Spleen (tissue), 11 donors: ENCODE results near the gene RFX4. TPM values are rescaled to one million over a fixed set of nuclear protein-coding genes. Genes with fewer than 3 reads are reported as not detected.

Experiments used
- DNase-seq: peaks from one replicate; pipeline ENCODE4 v3.0.0-alpha.2; 2020
- H3K27ac ChIP-seq, 8 donors: fragments of 200-600 bp; sonication (generic) in 7 of 8; 1 replicate in 4 of 8; 2 replicates in 4 of 8; pipeline versions ENCODE4 v1.5.0 to v1.8.0; 2016 to 2021; ENCODE audit warnings: inconsistent platforms in 4 of 8, mild to moderate bottlenecking in 4 of 8, moderate library complexity in 1 of 8
- H3K27me3 ChIP-seq, 7 donors: fragments of 200-600 bp; sonication (generic) in 6 of 7; replicated peaks in 1 of 7; 1 replicate in 4 of 7; 2 replicates in 3 of 7; pipeline versions ENCODE4 v1.5.0 to v1.8.0; 2016 to 2021; ENCODE audit warnings: inconsistent platforms in 3 of 7, mild to moderate bottlenecking in 1 of 7
- H3K36me3 ChIP-seq, 6 donors: fragments of 200-600 bp; sonication (generic) in 5 of 6; 1 replicate in 4 of 6; 2 replicates in 2 of 6; pipeline versions ENCODE4 v1.5.0 to v1.8.0; 2016 to 2021; ENCODE audit warnings: inconsistent platforms in 2 of 6
- H3K4me1 ChIP-seq, 6 donors: fragments of 200-600 bp; sonication (generic) in 5 of 6; 1 replicate in 3 of 6; 2 replicates in 3 of 6; pipeline versions ENCODE4 v1.5.0 to v1.8.0; 2016 to 2021; ENCODE audit warnings: inconsistent platforms in 3 of 6
- H3K4me3 ChIP-seq, 8 donors: fragments of 200-600 bp; sonication (generic) in 7 of 8; 1 replicate in 4 of 8; 2 replicates in 4 of 8; pipeline versions ENCODE4 v1.5.0 to v1.8.0; 2016 to 2021; ENCODE audit warnings: inconsistent platforms in 4 of 8, mild to moderate bottlenecking in 4 of 8, moderate library complexity in 2 of 8
- H3K9me3 ChIP-seq, 8 donors: fragments of 200-600 bp; sonication (generic) in 7 of 8; 1 replicate in 4 of 8; 2 replicates in 4 of 8; pipeline versions ENCODE4 v1.5.0 to v1.8.0; 2016 to 2021; ENCODE audit warnings: inconsistent platforms in 4 of 8
- CTCF ChIP-seq, 11 experiments: fragments of 200-600 bp in 7 of 11; fragments of 450-650 bp in 4 of 11; sonication (generic) in 4 of 11; IDR thresholded peaks in 8 of 11; conservative IDR thresholded peaks in 3 of 11; 1 replicate in 7 of 11; 2 replicates in 4 of 11; pipeline versions ENCODE4 v1.4.0 to v1.8.0; 2016 to 2021; ENCODE audit warnings: antibody characterized with exemption in 11 of 11, inconsistent platforms in 4 of 11, mild to moderate bottlenecking in 1 of 11
- POLR2A ChIP-seq, 3 donors: fragments of 450-650 bp; IDR thresholded peaks; one replicate each; pipeline ENCODE4 v1.5.1; 2017; ENCODE audit warnings: antibody characterized with exemption in 3 of 3, mild to moderate bottlenecking in 1 of 3
- POLR2AphosphoS5 ChIP-seq, 3 donors: sonication (generic); formaldehyde crosslinking; IDR thresholded peaks; one replicate each; pipeline ENCODE4 v1.5.1; 2017; ENCODE audit warnings: antibody characterized with exemption in 3 of 3
- WGBS, 5 donors: extraction: QIAGEN DNeasy Blood & Tissue Kit in 3 of 5; methylation state at CpG; one replicate each; pipeline versions ENCODE4 v1.1.5 to v1.1.7; 2013 to 2018; 5-methylcytosine and 5-hydroxymethylcytosine counted together
- intact Hi-C: fragments of 100-400 bp; cut with DNase I; formaldehyde crosslinking; loops from one replicate; pipeline ENCODE4 v1.15.0; 2023; ENCODE audit warnings: low total_unique reads
- polyA plus RNA-seq, 3 donors: library from polyadenylated mRNA; stranded (reverse); fragments of 200-250 nt; gene quantifications; one replicate each; pipeline ENCODE4 v1.2.1, GENCODE V29; 2013
- total RNA-seq, 7 donors: library from RNA; depleted of rRNA in 3 of 7; stranded (reverse); fragments of >200 nt in 3 of 7; fragmentation: NEBNext Ultra II Directional in 4 of 7; extraction: Animal tissue kit (Norgen Biotek cat#: 25700) in 4 of 7; gene quantifications; one replicate each; pipeline versions ENCODE4 v1.1.0 to v1.2.1, GENCODE V29; 2016 to 2021
- donor health status: healthy with polysubstance abuse.
- donor health status: DM: no; HTN: no; CAD: no; lungs with moderate emphysema.
- donor health status: DM: no; HTN: no; CAD: no.
- donor health status: Bipolar disorder and iron deficiency.
- donor health status: healthy.
- donor health status: DM: no; HTN: no; CAD: no.
- donor health status: DM: yes; HTN: yes; CAD: no.

RFX4 gene
- total and polyA plus RNA-seq, 10 donors: not detected

- TF ChIP-seq POLR2AphosphoS5 (IDR thresholded peaks at IDR 0.05) (no peak), POLR2A (IDR thresholded peaks at IDR 0.05) (no peak)
- WGBS, 5 donors: 61 to 73% (median 68%) methylated on average over 9 of the region's 9 CpGs
- H3K4me1 ChIP-seq: no peaks in the 10 kb centered on the region
- no peaks in the 10 kb centered on the region for H3K36me3 ChIP-seq
- H3K27me3 ChIP-seq: peaks cover 0 to 52% (median 4%) of the 10 kb centered on the region in 7 donors
- intact Hi-C loops: no loop called here
- no peak for DNase-seq
- H3K9me3 ChIP-seq: peaks cover 0 to 20% (median under 1%) of the 10 kb centered on the region in 8 donors
- H3K27ac ChIP-seq: no peak overlapping the region
- H3K4me3 ChIP-seq: no peak overlapping the region
Measured at GRCh38 chr12:106564678-106565329, 18.0 kb upstream of the RFX4 start.

GRCh38 chr12:106566771-106567170 lies 16.0 kb upstream of the RFX4 start:
- 55 to 67% (median 61%) methylated on average over 3 of the region's 3 CpGs for WGBS, 5 donors
- no peak overlapping the region for H3K4me3 ChIP-seq
- no peak overlapping the region for H3K27ac ChIP-seq
- peaks cover 0 to 48% (median 7%) of the 10 kb centered on the region in 7 donors for H3K27me3 ChIP-seq
- no peaks in the 10 kb centered on the region for H3K4me1 ChIP-seq
- H3K9me3 ChIP-seq: peaks cover 0 to 7% (median 0%) of the 10 kb centered on the region in 8 donors
- no peaks in the 10 kb centered on the region for H3K36me3 ChIP-seq
- intact Hi-C loops: no loop called here
- no peak for TF ChIP-seq POLR2A (IDR thresholded peaks at IDR 0.05)
- no peak for TF ChIP-seq POLR2AphosphoS5 (IDR thresholded peaks at IDR 0.05)
- no peak for TF ChIP-seq CTCF (IDR thresholded peaks at IDR 0.05 in 8 of 11, conservative IDR thresholded peaks at IDR 0.05 in 3 of 11)
- DNase-seq: no peak

GRCh38 chr12:106573239-106573638 lies 9.6 kb upstream of the RFX4 start:
- intact Hi-C loops: no loop called here
- Histone ChIP-seq H3K4me3 (no peak overlapping the region), H3K4me1 (no peaks in the 10 kb centered on the region), H3K27me3 (peaks cover 0 to 36% (median 0%) of the 10 kb centered on the region in 7 donors), H3K36me3 (no peaks in the 10 kb centered on the region), H3K27ac (no peak overlapping the region), H3K9me3 (peaks cover 0 to 7% (median 0%) of the 10 kb centered on the region in 8 donors)
- no peak for DNase-seq
- no peak for TF ChIP-seq CTCF (IDR thresholded peaks at IDR 0.05 in 8 of 11, conservative IDR thresholded peaks at IDR 0.05 in 3 of 11)
- TF ChIP-seq POLR2A (IDR thresholded peaks at IDR 0.05): no peak
- TF ChIP-seq POLR2AphosphoS5 (IDR thresholded peaks at IDR 0.05): no peak

- Histone ChIP-seq H3K4me3 (no peak overlapping the region), H3K36me3 (no peaks in the 10 kb centered on the region), H3K27me3 (peaks cover 8 to 66% (median 36%) of the 10 kb centered on the region in 7 donors), H3K4me1 (peaks cover 6 to 14% (median 12%) of the 10 kb centered on the region in 6 donors), H3K9me3 (no peaks in the 10 kb centered on the region), H3K27ac (no peak overlapping the region)
- 82 to 94% (median 90%) methylated on average over 2 of the region's 2 CpGs for WGBS, 5 donors
- intact Hi-C loops: no loop called here
- DNase-seq: no peak
- TF ChIP-seq POLR2AphosphoS5 (IDR thresholded peaks at IDR 0.05) (no peak), CTCF (IDR thresholded peaks at IDR 0.05 in 8 of 11, conservative IDR thresholded peaks at IDR 0.05 in 3 of 11) (no peak), POLR2A (IDR thresholded peaks at IDR 0.05) (no peak)
Measured at GRCh38 chr12:106576848-106577247, 6.0 kb upstream of the RFX4 start.
